WTC11 (cell line): Measurements from ENCODE around the gene PARVG.

ENCODE experiments used
- ATF2 ChIP-seq: sonication (generic); formaldehyde crosslinking; IDR thresholded peaks from 2 replicates; pipeline ENCODE4 v1.8.1; 2022; ENCODE audit warnings: low read depth, missing genetic modification reagents, borderline replicate concordance
- CTCF ChIP-seq: fragments of 200-600 bp; IDR thresholded peaks from 2 replicates; pipeline ENCODE4 v1.8.0; 2022; ENCODE audit warnings: antibody characterized with exemption
- ESRRA ChIP-seq: sonication (generic); formaldehyde crosslinking; IDR thresholded peaks from 2 replicates; pipeline ENCODE4 v1.8.1; 2022; ENCODE audit warnings: mild to moderate bottlenecking, missing genetic modification reagents, borderline replicate concordance
- FOXP4 ChIP-seq: sonication (generic); formaldehyde crosslinking; IDR thresholded peaks from 2 replicates; pipeline ENCODE4 v1.8.0; 2022; ENCODE audit warnings: mild to moderate bottlenecking, missing genetic modification reagents
- MLX ChIP-seq: sonication (generic); formaldehyde crosslinking; IDR thresholded peaks from 2 replicates; pipeline ENCODE4 v1.8.1; 2023; ENCODE audit warnings: mild to moderate bottlenecking, missing genetic modification reagents, moderate library complexity
- MXD4 ChIP-seq: fragments of 250-450 bp; sonication (Bioruptor Pico); IDR thresholded peaks from 2 replicates; pipeline ENCODE4 v1.8.0; 2021; ENCODE audit warnings: mild to moderate bottlenecking, moderate library complexity, borderline replicate concordance
- NR2C2 ChIP-seq: sonication (generic); formaldehyde crosslinking; IDR thresholded peaks from 2 replicates; pipeline ENCODE4 v1.8.0; 2022; ENCODE audit warnings: mild to moderate bottlenecking, missing genetic modification reagents
- PRDM15 ChIP-seq: sonication (generic); formaldehyde crosslinking; IDR thresholded peaks from 2 replicates; pipeline ENCODE4 v1.8.0; 2022; ENCODE audit warnings: missing genetic modification reagents
- RELA ChIP-seq: sonication (generic); formaldehyde crosslinking; IDR thresholded peaks from 2 replicates; pipeline ENCODE4 v1.8.1; 2022; ENCODE audit warnings: missing genetic modification reagents, mild to moderate bottlenecking, borderline replicate concordance
- USF2 ChIP-seq: sonication (generic); formaldehyde crosslinking; IDR thresholded peaks from 2 replicates; pipeline ENCODE4 v1.8.1; 2023; ENCODE audit warnings: mild to moderate bottlenecking, missing genetic modification reagents, moderate library complexity
- ZNF121 ChIP-seq: sonication (generic); formaldehyde crosslinking; IDR thresholded peaks from 2 replicates; pipeline ENCODE4 v1.8.0; 2023; ENCODE audit warnings: missing genetic modification reagents

GRCh38 chr22:44133901-44134571 lies 46.7 kb upstream of the PARVG start:
- TF ChIP-seq CTCF (no peak), ESRRA (CRISPR knock-in tag) (no peak), RELA (no peak), ATF2 (CRISPR knock-in tag) (no peak), PRDM15 (no peak), FOXP4 (CRISPR knock-in tag) (no peak), NR2C2 (CRISPR knock-in tag) (no peak), MXD4 (CRISPR knock-in tag) (no peak), ZNF121 (CRISPR knock-in tag) (no peak), USF2 (no peak), MLX (CRISPR knock-in tag) (no peak)
